Measurements from ENCODE around the gene FBLN2. TPM values are rescaled to one million over a fixed set of nuclear protein-coding genes. Genes with fewer than 3 reads are reported as not detected.

Gene FBLN2
- total RNA-seq, 1 donor from 2014 or later = 94.3 TPM

- H3K36me3 ChIP-seq = peaks cover 0 to 3% of the 10 kb centered on the region in 2 donors
- H3K4me3 ChIP-seq = no peak overlapping the region
- H3K27me3 ChIP-seq = no peaks in the 10 kb centered on the region
- TF ChIP-seq POLR2A (IDR thresholded peaks at IDR 0.05) = no peak
- TF ChIP-seq POLR2AphosphoS5 (IDR thresholded peaks at IDR 0.05; ENCODE audit: insufficient read depth in 1 of 2, low read depth in 1 of 2) = no peak
- TF ChIP-seq, protein P1, sequence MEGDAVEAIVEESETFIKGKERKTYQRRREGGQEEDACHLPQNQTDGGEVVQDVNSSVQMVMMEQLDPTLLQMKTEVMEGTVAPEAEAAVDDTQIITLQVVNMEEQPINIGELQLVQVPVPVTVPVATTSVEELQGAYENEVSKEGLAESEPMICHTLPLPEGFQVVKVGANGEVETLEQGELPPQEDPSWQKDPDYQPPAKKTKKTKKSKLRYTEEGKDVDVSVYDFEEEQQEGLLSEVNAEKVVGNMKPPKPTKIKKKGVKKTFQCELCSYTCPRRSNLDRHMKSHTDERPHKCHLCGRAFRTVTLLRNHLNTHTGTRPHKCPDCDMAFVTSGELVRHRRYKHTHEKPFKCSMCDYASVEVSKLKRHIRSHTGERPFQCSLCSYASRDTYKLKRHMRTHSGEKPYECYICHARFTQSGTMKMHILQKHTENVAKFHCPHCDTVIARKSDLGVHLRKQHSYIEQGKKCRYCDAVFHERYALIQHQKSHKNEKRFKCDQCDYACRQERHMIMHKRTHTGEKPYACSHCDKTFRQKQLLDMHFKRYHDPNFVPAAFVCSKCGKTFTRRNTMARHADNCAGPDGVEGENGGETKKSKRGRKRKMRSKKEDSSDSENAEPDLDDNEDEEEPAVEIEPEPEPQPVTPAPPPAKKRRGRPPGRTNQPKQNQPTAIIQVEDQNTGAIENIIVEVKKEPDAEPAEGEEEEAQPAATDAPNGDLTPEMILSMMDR (IDR thresholded peaks at IDR 0.05) = no peak
- H3K9me3 ChIP-seq = no peaks in the 10 kb centered on the region
- H3K27ac ChIP-seq = no peak overlapping the region
- peaks cover 12% of the 10 kb centered on the region for H3K4me1 ChIP-seq
- intact Hi-C loops (cut with DNase I) = no loop called here
- DNase-seq (ENCODE audit: extremely low spot score in 2 of 2) = no peak
Observed at GRCh38 chr3:13616359-13616758, 67.4 kb downstream of the FBLN2 start.

DNA sequence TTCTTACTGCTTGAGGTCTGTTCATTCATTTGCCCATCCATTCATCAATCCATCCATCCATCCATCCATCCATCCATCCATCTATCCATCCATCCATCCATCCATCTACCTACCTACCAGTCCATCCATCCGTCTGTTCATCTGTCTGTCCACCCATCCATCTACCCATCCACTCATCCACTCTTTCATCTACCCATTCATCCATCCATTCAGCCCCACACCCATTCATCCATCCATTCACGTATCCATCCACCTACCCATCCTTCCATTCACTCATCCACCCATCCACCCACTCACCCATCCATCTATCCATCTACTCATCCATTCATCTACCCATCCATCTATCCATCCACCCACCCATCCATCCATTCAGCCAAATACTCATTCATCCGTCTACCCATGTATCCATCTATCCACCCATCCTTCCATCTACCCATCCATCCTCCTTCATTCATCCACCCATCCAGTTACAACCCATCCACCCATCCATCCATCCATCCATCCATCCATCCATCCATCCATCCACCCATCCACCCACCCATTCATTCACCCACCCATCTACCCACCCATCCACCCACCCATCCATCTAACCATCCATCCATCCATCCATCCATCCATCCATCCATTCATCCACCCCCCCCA is 68.3 kb downstream of the FBLN2 start:
- H3K4me3 ChIP-seq = no peak overlapping the region
- peaks cover 12% of the 10 kb centered on the region for H3K4me1 ChIP-seq
- H3K36me3 ChIP-seq = peaks cover 0 to 9% of the 10 kb centered on the region in 2 donors
- no peaks in the 10 kb centered on the region for H3K9me3 ChIP-seq
- no peaks in the 10 kb centered on the region for H3K27me3 ChIP-seq
- intact Hi-C loops (cut with DNase I) = no loop called here
- DNase-seq (ENCODE audit: extremely low spot score in 2 of 2) = no peak
- no peak overlapping the region for H3K27ac ChIP-seq
- TF ChIP-seq, protein P1 (IDR thresholded peaks at IDR 0.05) = no peak
- TF ChIP-seq POLR2A (IDR thresholded peaks at IDR 0.05) = no peak
- no peak for TF ChIP-seq POLR2AphosphoS5 (IDR thresholded peaks at IDR 0.05; ENCODE audit: insufficient read depth in 1 of 2, low read depth in 1 of 2)

GRCh38 chr3:13617981-13618380 is 69.1 kb downstream of the FBLN2 start:
- TF ChIP-seq POLR2AphosphoS5 (IDR thresholded peaks at IDR 0.05; ENCODE audit: insufficient read depth in 1 of 2, low read depth in 1 of 2) (no peak), POLR2A (IDR thresholded peaks at IDR 0.05) (no peak)
- H3K27me3 ChIP-seq = no peaks in the 10 kb centered on the region
- peaks cover 8% of the 10 kb centered on the region for H3K4me1 ChIP-seq
- H3K4me3 ChIP-seq = no peak overlapping the region
- DNase-seq (ENCODE audit: extremely low spot score in 2 of 2) = no peak
- H3K27ac ChIP-seq = no peak overlapping the region
- intact Hi-C loops (cut with DNase I) = no loop called here
- H3K9me3 ChIP-seq = no peaks in the 10 kb centered on the region
- H3K36me3 ChIP-seq = peaks cover 0 to 9% of the 10 kb centered on the region in 2 donors

- intact Hi-C loops (cut with DNase I) = no loop called here
- Histone ChIP-seq H3K4me3 (no peak overlapping the region), H3K4me1 (peaks cover 10% of the 10 kb centered on the region), H3K36me3 (peaks cover 0 to 9% of the 10 kb centered on the region in 2 donors), H3K27me3 (no peaks in the 10 kb centered on the region), H3K9me3 (no peaks in the 10 kb centered on the region), H3K27ac (no peak overlapping the region)
- TF ChIP-seq POLR2AphosphoS5 (IDR thresholded peaks at IDR 0.05; ENCODE audit: insufficient read depth in 1 of 2, low read depth in 1 of 2) = no peak
- TF ChIP-seq POLR2A (IDR thresholded peaks at IDR 0.05) = no peak
- DNase-seq (ENCODE audit: extremely low spot score in 2 of 2) = no peak
Observed at GRCh38 chr3:13618836-13619235, 69.9 kb downstream of the FBLN2 start.

GRCh38 chr3:13619661-13620230 is 70.8 kb downstream of the FBLN2 start:
- Histone ChIP-seq H3K36me3 (peaks cover 0 to 9% of the 10 kb centered on the region in 2 donors), H3K4me1 (peaks cover 12% of the 10 kb centered on the region), H3K27me3 (no peaks in the 10 kb centered on the region), H3K4me3 (no peak overlapping the region), H3K9me3 (no peaks in the 10 kb centered on the region), H3K27ac (no peak overlapping the region)
- intact Hi-C loops (cut with DNase I) = no loop called here
- TF ChIP-seq POLR2A (IDR thresholded peaks at IDR 0.05) (no peak), POLR2AphosphoS5 (IDR thresholded peaks at IDR 0.05; ENCODE audit: insufficient read depth in 1 of 2, low read depth in 1 of 2) (no peak)
- TF ChIP-seq, protein P1 (IDR thresholded peaks at IDR 0.05) = no peak
- no peak for DNase-seq (ENCODE audit: extremely low spot score in 2 of 2)

DNA sequence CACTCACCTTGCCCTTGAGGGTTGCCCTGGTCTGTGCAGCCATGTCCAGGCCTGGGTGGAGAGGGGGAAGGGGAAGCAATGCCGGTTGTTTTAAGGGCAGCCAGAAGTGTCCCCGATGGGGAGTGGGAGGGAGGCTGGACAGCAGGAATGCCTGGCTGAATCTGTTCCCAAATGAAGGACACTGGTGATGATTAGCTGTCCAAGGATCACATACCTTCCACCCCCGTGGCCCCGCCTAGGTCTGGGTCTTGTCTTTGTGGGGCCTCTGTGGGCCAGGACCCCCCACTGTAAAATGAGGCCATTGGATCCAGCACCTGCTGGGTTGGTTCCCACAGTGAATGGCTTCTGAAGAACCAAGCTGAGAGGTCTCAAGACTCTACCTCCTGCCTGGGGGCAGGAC is 71.4 kb downstream of the FBLN2 start:
- intact Hi-C loops (cut with DNase I) = no loop called here
- Histone ChIP-seq H3K9me3 (no peaks in the 10 kb centered on the region), H3K27me3 (no peaks in the 10 kb centered on the region), H3K4me1 (peaks cover 12% of the 10 kb centered on the region), H3K27ac (no peak overlapping the region), H3K36me3 (peaks cover 0 to 9% of the 10 kb centered on the region in 2 donors), H3K4me3 (no peak overlapping the region)
- no peak for DNase-seq (ENCODE audit: extremely low spot score in 2 of 2)
- no peak for TF ChIP-seq POLR2A (IDR thresholded peaks at IDR 0.05)
- TF ChIP-seq POLR2AphosphoS5 (IDR thresholded peaks at IDR 0.05; ENCODE audit: insufficient read depth in 1 of 2, low read depth in 1 of 2) = no peak
- TF ChIP-seq, protein P1 (IDR thresholded peaks at IDR 0.05) = no peak

Data from vagina (tissue), 2 donors.